Stimulated activated CD8-positive, alpha-beta memory T cell treated with anti-CD3 and anti-CD28 coated beads, Interleukin-15, amount 100 ng/mL, for 1 hour (primary cell): ENCODE results near the gene CYP4F3.
"Not testable (repeated sequence)": the region's sequence is repeated elsewhere in the genome, so short reads cannot be mapped to it uniquely, and the experiment has no call there.

ENCODE experiments used
- DNase-seq: peaks from one replicate; pipeline ENCODE4 v3.0.0-alpha.2; 2020; ENCODE audit warnings: low read depth

Gene CYP4F3

GRCh38 chr19:15671237-15671821 lies 30.6 kb downstream of the CYP4F3 start:
- DNase-seq: no peak

GRCh38 chr19:15671891-15672579 lies 31.3 kb downstream of the CYP4F3 start:
- no peak for DNase-seq

GRCh38 chr19:15672580-15673175 lies 32.0 kb downstream of the CYP4F3 start, which contains the start of gene CYP4F12:
TSS of gene CYP4F12 (plus strand) at chr19:15673087. CDS start at chr19:15673530, 443 bp downstream.
- no peak for DNase-seq

GRCh38 chr19:15673176-15673654 lies 32.5 kb downstream of the CYP4F3 start:
- no peak for DNase-seq

- no peak for DNase-seq
Observed at GRCh38 chr19:15675560-15675959, 34.9 kb downstream of the CYP4F3 start.

GRCh38 chr19:15679089-15679488 lies 38.4 kb downstream of the CYP4F3 start:
- DNase-seq: no peak

- not testable (repeated sequence) for DNase-seq
Observed at GRCh38 chr19:15679865-15680264, 39.2 kb downstream of the CYP4F3 start.

- DNase-seq: no peak
Observed at GRCh38 chr19:15680478-15681322, 40.0 kb downstream of the CYP4F3 start.

GRCh38 chr19:15683411-15683810 lies 42.7 kb downstream of the CYP4F3 start:
- DNase-seq: no peak

GRCh38 chr19:15684828-15685227 lies 44.1 kb downstream of the CYP4F3 start:
- DNase-seq: no peak

- DNase-seq: no peak
Observed at GRCh38 chr19:15696654-15697194, 56.0 kb downstream of the CYP4F3 start.

- DNase-seq: no peak
Observed at GRCh38 chr19:15701757-15702533, 61.2 kb downstream of the CYP4F3 start.

- DNase-seq: no peak
Observed at GRCh38 chr19:15702534-15702930, 61.8 kb downstream of the CYP4F3 start.
